Measurements from ENCODE around the gene FOXP1.

FOXP1 gene

DNA sequence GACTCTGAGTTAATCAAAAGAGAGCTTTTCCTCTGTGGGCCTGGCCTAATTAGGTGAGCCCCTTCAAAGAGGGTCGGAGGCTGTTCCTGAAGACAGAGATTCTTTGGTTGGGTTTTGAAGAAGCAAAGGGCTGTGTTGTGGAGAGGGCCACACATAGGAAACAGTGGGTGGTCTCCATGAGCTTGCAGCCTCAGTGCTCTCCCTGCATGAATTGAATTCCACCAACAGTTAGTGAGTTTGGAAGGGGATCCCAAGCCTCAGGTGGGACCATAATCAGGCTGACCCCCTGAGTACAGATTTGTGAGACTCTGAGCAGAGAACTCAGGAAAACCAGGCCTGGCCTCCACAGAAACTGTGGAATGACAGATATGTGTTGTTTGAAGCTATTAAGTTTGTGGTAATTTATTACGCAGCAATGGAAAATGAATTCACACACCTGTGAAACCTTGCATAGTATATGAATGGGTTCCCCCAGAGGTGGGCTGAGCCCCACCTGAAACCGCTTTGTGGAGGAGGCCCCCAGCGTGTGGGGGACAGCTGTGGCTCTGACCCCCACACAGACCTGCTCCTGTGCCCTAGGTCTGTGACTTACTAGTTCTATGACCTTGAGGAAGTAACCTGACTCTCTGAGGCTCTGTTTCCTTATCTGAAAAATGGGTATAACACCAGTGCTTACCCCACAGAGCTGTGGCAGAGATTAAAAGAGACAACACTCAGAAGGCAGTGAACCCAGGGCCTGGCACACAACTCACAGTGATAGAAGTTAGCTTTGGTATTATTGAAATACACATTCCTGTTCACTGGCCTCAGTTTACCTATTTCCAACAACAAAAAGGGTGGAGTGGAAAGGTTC is 431.3 kb downstream of the FOXP1 start:
- H3K27me3 ChIP-seq (ENCODE audit: insufficient read depth, low read length), result no peaks in the 10 kb centered on the region
- H3F3A ChIP-seq (ENCODE audit: insufficient read depth, low read length), result no peaks in the 10 kb centered on the region
- no peak overlapping the region for H3K4me3 ChIP-seq (ENCODE audit: low read depth, low read length, poor library complexity, severe bottlenecking)
- no peak overlapping the region for H3K9ac ChIP-seq (ENCODE audit: low read length)
- H4K20me1 ChIP-seq (ENCODE audit: insufficient read depth, low read length), result no peaks in the 10 kb centered on the region
- no peak overlapping the region for H3K27ac ChIP-seq (ENCODE audit: low read depth, low read length, poor library complexity, severe bottlenecking)
- H3K36me3 ChIP-seq (ENCODE audit: insufficient read depth, low read length), result peaks cover 19% of the 10 kb centered on the region; the same call in 1 of the 2 replicates
- H3K79me2 ChIP-seq (ENCODE audit: insufficient read depth, low read length), result no peaks in the 10 kb centered on the region
- TF ChIP-seq, protein P1, sequence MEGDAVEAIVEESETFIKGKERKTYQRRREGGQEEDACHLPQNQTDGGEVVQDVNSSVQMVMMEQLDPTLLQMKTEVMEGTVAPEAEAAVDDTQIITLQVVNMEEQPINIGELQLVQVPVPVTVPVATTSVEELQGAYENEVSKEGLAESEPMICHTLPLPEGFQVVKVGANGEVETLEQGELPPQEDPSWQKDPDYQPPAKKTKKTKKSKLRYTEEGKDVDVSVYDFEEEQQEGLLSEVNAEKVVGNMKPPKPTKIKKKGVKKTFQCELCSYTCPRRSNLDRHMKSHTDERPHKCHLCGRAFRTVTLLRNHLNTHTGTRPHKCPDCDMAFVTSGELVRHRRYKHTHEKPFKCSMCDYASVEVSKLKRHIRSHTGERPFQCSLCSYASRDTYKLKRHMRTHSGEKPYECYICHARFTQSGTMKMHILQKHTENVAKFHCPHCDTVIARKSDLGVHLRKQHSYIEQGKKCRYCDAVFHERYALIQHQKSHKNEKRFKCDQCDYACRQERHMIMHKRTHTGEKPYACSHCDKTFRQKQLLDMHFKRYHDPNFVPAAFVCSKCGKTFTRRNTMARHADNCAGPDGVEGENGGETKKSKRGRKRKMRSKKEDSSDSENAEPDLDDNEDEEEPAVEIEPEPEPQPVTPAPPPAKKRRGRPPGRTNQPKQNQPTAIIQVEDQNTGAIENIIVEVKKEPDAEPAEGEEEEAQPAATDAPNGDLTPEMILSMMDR (IDR thresholded peaks at IDR 0.05; ENCODE audit: low read length), result no peak
- TF ChIP-seq EZH2 (IDR thresholded peaks at IDR 0.05; ENCODE audit: borderline replicate concordance, low read length), result no peak
- no peaks in the 10 kb centered on the region for H3K9me3 ChIP-seq (ENCODE audit: low read length)
- no peak overlapping the region for H2AFZ ChIP-seq (ENCODE audit: low read length)
- no peak overlapping the region for H3K4me2 ChIP-seq (ENCODE audit: low read length)
- no peaks in the 10 kb centered on the region for H3K4me1 ChIP-seq (ENCODE audit: insufficient read depth, low read length, severe bottlenecking)
- no peaks in the 10 kb centered on the region for H3K9me2 ChIP-seq (ENCODE audit: low read depth, low read length)

DNA sequence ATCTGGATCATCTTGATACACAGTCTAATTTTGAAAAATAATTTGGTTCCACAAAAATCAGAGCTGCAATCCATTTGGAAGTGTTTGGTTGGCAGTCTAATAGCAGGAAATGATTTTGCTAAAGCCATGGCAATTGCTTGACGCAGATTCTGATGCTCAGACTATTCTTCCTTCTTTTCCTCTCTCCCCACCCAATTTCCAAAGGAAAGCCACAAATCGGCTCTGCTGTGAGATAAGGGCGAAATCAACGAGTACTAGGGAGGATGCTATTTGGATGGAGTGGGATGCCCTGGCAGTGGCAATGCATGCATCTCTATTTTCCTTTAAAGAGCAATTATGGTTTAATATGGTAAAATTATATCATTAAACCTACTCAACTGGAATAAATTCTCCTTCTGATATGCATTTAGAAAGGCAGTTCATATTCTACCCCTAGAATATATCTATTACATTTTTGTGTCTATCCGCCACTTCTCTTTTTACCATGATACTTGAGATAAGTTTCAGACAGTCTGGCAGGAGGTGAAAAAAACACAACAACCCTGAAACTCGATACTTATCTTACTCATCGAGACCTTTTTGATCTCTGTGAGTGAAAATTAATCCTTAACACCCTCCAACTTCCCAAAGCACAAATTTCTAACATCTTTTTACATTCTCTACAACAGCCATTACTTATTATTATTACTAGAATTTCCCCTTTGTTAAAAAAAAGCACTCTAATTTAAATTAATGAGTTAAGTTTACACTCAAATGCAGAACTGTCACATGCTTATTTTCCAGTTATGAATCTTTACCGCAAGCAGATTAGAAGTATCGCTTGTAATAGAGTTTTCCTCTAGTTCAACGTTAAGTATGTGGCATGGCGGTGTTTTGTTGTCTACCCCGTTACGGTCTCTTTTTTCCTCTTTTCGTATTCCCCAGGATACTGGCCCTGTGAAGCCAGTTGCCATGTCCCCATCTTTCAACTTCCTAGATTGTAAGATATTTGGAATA is 433.3 kb downstream of the FOXP1 start:
- no peak for TF ChIP-seq EZH2 (IDR thresholded peaks at IDR 0.05; ENCODE audit: borderline replicate concordance, low read length)
- TF ChIP-seq, protein P1 (IDR thresholded peaks at IDR 0.05; ENCODE audit: low read length), result no peak
- Histone ChIP-seq H3K4me3 (ENCODE audit: low read depth, low read length, poor library complexity, severe bottlenecking) (no peak overlapping the region), H3F3A (ENCODE audit: insufficient read depth, low read length) (no peaks in the 10 kb centered on the region), H3K79me2 (ENCODE audit: insufficient read depth, low read length) (no peaks in the 10 kb centered on the region), H3K4me2 (ENCODE audit: low read length) (no peak overlapping the region), H3K9me2 (ENCODE audit: low read depth, low read length) (no peaks in the 10 kb centered on the region), H4K20me1 (ENCODE audit: insufficient read depth, low read length) (no peaks in the 10 kb centered on the region), H3K9ac (ENCODE audit: low read length) (no peak overlapping the region), H3K9me3 (ENCODE audit: low read length) (no peaks in the 10 kb centered on the region), H2AFZ (ENCODE audit: low read length) (no peak overlapping the region), H3K27me3 (ENCODE audit: insufficient read depth, low read length) (no peaks in the 10 kb centered on the region), H3K27ac (ENCODE audit: low read depth, low read length, poor library complexity, severe bottlenecking) (no peak overlapping the region), H3K36me3 (ENCODE audit: insufficient read depth, low read length) (peaks cover 26% of the 10 kb centered on the region; the same call in 1 of the 2 replicates), H3K4me1 (ENCODE audit: insufficient read depth, low read length, severe bottlenecking) (no peaks in the 10 kb centered on the region)

DNA sequence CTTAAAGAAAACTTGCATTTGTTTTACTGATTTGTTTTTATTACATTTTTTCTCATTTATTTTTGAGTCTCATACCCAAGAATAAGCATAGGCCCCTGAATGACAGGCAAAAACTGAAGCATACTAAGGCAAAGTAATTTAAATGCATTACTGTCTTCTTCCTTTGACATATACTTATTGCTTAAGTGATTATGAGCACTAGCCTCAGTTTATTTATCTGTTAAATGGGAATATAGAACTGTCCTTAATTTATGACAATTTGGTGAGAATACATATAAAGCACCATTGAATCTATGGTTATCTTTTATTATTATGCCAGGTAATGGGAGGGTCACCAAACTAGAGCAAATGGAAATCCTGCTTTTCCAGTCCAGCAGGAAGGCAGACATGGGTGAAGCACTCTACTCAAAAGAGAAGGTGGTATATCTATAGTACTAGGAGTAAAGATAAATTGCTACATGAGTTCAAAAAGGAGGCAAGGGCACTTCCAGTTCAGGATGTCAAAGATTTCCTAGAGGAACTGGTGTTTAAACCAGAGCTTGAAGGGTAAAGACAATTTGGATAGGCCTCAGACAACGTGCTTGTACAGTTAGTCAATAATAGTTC is 435.0 kb downstream of the FOXP1 start:
- peaks cover 26% of the 10 kb centered on the region; the same call in 1 of the 2 replicates for H3K36me3 ChIP-seq (ENCODE audit: insufficient read depth, low read length)
- no peak overlapping the region for H3K4me2 ChIP-seq (ENCODE audit: low read length)
- TF ChIP-seq, protein P1 (IDR thresholded peaks at IDR 0.05; ENCODE audit: low read length), result no peak
- TF ChIP-seq EZH2 (IDR thresholded peaks at IDR 0.05; ENCODE audit: borderline replicate concordance, low read length), result no peak
- no peaks in the 10 kb centered on the region for H3K4me1 ChIP-seq (ENCODE audit: insufficient read depth, low read length, severe bottlenecking)
- H3K9ac ChIP-seq (ENCODE audit: low read length), result no peak overlapping the region
- H3K79me2 ChIP-seq (ENCODE audit: insufficient read depth, low read length), result no peaks in the 10 kb centered on the region
- no peak overlapping the region for H2AFZ ChIP-seq (ENCODE audit: low read length)
- no peaks in the 10 kb centered on the region for H3K27me3 ChIP-seq (ENCODE audit: insufficient read depth, low read length)
- H3K4me3 ChIP-seq (ENCODE audit: low read depth, low read length, poor library complexity, severe bottlenecking), result no peak overlapping the region
- no peaks in the 10 kb centered on the region for H4K20me1 ChIP-seq (ENCODE audit: insufficient read depth, low read length)
- H3K9me2 ChIP-seq (ENCODE audit: low read depth, low read length), result no peaks in the 10 kb centered on the region
- no peak overlapping the region for H3K27ac ChIP-seq (ENCODE audit: low read depth, low read length, poor library complexity, severe bottlenecking)
- no peaks in the 10 kb centered on the region for H3F3A ChIP-seq (ENCODE audit: insufficient read depth, low read length)
- no peaks in the 10 kb centered on the region for H3K9me3 ChIP-seq (ENCODE audit: low read length)
